ENCODE data around the gene ACTG2. TPM values are rescaled to one million over a fixed set of nuclear protein-coding genes. Genes with fewer than 3 reads are reported as not detected.
A peak's percentile ranks its signal among the peaks of the same experiment; 100 is the strongest.

The ACTG2 gene
- total RNA-seq, 2 donors from 2014 or later, result 251 to 325 TPM

GRCh38 chr2:73894475-73894850 is 1.7 kb downstream of the ACTG2 start:
- Histone ChIP-seq H3K27me3 (replicated peaks; ENCODE audit: insufficient read depth) (no peaks in the 10 kb centered on the region), H3K9me3 (no peaks in the 10 kb centered on the region), H3K27ac (peak overlapping the region; percentile 85 to 93), H3K36me3 (no peaks in the 10 kb centered on the region), H3K4me3 (peak overlapping the region; percentile 76), H3K4me1 (ENCODE audit: control insufficient read depth in 1 of 2, low read depth in 2 of 2) (peaks cover 15 to 75% of the 10 kb centered on the region in 2 donors)
- ATAC-seq (ENCODE audit: insufficient number of reproducible peaks, low FRiP score, low read depth) (no peak), DNase-seq (ENCODE audit: low spot score) (no peak)
- no peak for TF ChIP-seq CTCF (IDR thresholded peaks at IDR 0.05)

- no peak for TF ChIP-seq CTCF (IDR thresholded peaks at IDR 0.05)
- Histone ChIP-seq H3K9me3 (no peaks in the 10 kb centered on the region), H3K27me3 (replicated peaks; ENCODE audit: insufficient read depth) (no peaks in the 10 kb centered on the region), H3K36me3 (no peaks in the 10 kb centered on the region), H3K4me1 (ENCODE audit: control insufficient read depth in 1 of 2, low read depth in 2 of 2) (peaks cover 15 to 80% of the 10 kb centered on the region in 2 donors), H3K27ac (peak overlapping the region; percentile 85 to 93), H3K4me3 (peak overlapping the region; percentile 76)
- DNase-seq (ENCODE audit: low spot score) (no peak), ATAC-seq (ENCODE audit: insufficient number of reproducible peaks, low FRiP score, low read depth) (no peak)
These were observed 2.1 kb downstream of the ACTG2 start for GRCh38 chr2:73894877-73895276.

GRCh38 chr2:73895473-73895872 is 2.7 kb downstream of the ACTG2 start:
- Histone ChIP-seq H3K27me3 (replicated peaks; ENCODE audit: insufficient read depth) (no peaks in the 10 kb centered on the region), H3K36me3 (no peaks in the 10 kb centered on the region), H3K4me1 (ENCODE audit: control insufficient read depth in 1 of 2, low read depth in 2 of 2) (peaks cover 15 to 83% of the 10 kb centered on the region in 2 donors), H3K9me3 (no peaks in the 10 kb centered on the region), H3K4me3 (peak overlapping the region; percentile 76), H3K27ac (peak overlapping the region; percentile 85 to 93)
- TF ChIP-seq CTCF (IDR thresholded peaks at IDR 0.05), result no peak
- no peak for ATAC-seq (ENCODE audit: insufficient number of reproducible peaks, low FRiP score, low read depth)
- no peak for DNase-seq (ENCODE audit: low spot score)

GRCh38 chr2:73896362-73897239 is 3.8 kb downstream of the ACTG2 start:
- H3K4me3 ChIP-seq, result peak overlapping the region; percentile 76
- no peak for DNase-seq (ENCODE audit: low spot score)
- ATAC-seq (ENCODE audit: insufficient number of reproducible peaks, low FRiP score, low read depth), result no peak

More at GRCh38 chr2:73896362-73897239, 3.8 kb downstream of the ACTG2 start:
- H3K9me3 ChIP-seq, result no peaks in the 10 kb centered on the region
- H3K27me3 ChIP-seq (replicated peaks; ENCODE audit: insufficient read depth), result no peaks in the 10 kb centered on the region
- H3K4me1 ChIP-seq (ENCODE audit: control insufficient read depth in 1 of 2, low read depth in 2 of 2), result peaks cover 15 to 83% of the 10 kb centered on the region in 2 donors
- H3K27ac ChIP-seq, result peak overlapping the region; percentile 85 to 93
- no peak for TF ChIP-seq CTCF (IDR thresholded peaks at IDR 0.05)
- no peaks in the 10 kb centered on the region for H3K36me3 ChIP-seq

Data from thoracic aorta (tissue), 2 donors.